Peyer's patch (tissue), 4 donors: ENCODE data around the gene TCF19.

Experiments used
- CTCF ChIP-seq, 6 experiments: fragments of 450-650 bp in 4 of 6; fragments of 200-600 bp in 2 of 6; sonication (generic) in 1 of 6; IDR thresholded peaks; one replicate each; pipeline ENCODE4 v1.5.1; 2017 to 2019; ENCODE audit warnings: antibody characterized with exemption in 6 of 6, mild to moderate bottlenecking in 3 of 6, moderate library complexity in 1 of 6
- POLR2A ChIP-seq, 2 donors: fragments of 450-650 bp; IDR thresholded peaks; one replicate each; pipeline ENCODE4 v1.5.1; 2017; ENCODE audit warnings: antibody characterized with exemption in 2 of 2, mild to moderate bottlenecking in 2 of 2, moderate library complexity in 2 of 2

- TF ChIP-seq CTCF (IDR thresholded peaks at IDR 0.05) (no peak), POLR2A (IDR thresholded peaks at IDR 0.05) (no peak)
These were observed 16.0 kb downstream of the TCF19 start for GRCh38 chr6:31174378-31174777.
